SK-N-MC (cell line): ENCODE results near the gene COG5.
"Not testable (repeated sequence)": the region's sequence is repeated elsewhere in the genome, so short reads cannot be mapped to it uniquely, and the experiment has no call there.

ENCODE experiments used
- DNase-seq: peaks from one replicate; pipeline ENCODE4 v3.0.0-alpha.2; 2011; ENCODE audit warnings: low read depth, low spot score
- H3K27ac ChIP-seq: fragments of 200-600 bp; sonication (generic); 2 replicates; pipeline ENCODE4 v1.5.1; 2016; ENCODE audit warnings: mixed run types
- H3K36me3 ChIP-seq: fragments of 200-600 bp; sonication (generic); 2 replicates; pipeline ENCODE4 v1.6.1; 2017; ENCODE audit warnings: antibody characterized with exemption, low read length, mixed read lengths; ENCODE audit not compliant: insufficient read depth
- H3K4me3 ChIP-seq: fragments of 200-600 bp; sonication (generic); 2 replicates; pipeline ENCODE4 v1.5.1; 2016
- H3K9ac ChIP-seq: fragments of 200-600 bp; sonication (generic); 2 replicates; pipeline ENCODE4 v1.8.0; 2017; ENCODE audit warnings: mixed run types, mixed read lengths; ENCODE audit not compliant: insufficient read length
- H3K9me3 ChIP-seq: fragments of 200-600 bp; sonication (generic); 2 replicates; pipeline ENCODE4 v1.6.1; 2017; ENCODE audit warnings: low read depth, mild to moderate bottlenecking, antibody characterized with exemption, low read length, moderate library complexity, mixed read lengths
- EZH2 ChIP-seq: fragments of 200-600 bp; sonication (generic); IDR thresholded peaks from one replicate; pipeline ENCODE4 v1.6.1; 2017; ENCODE audit warnings: antibody characterized with exemption
- FOXP2 ChIP-seq: optimal IDR thresholded peaks from 2 replicates; pipeline ENCODE3; 2011; ENCODE audit warnings: mild to moderate bottlenecking, moderate library complexity; ENCODE audit not compliant: insufficient read depth; ENCODE audit errors: extremely low read length, control extremely low read depth
- POLR2AphosphoS5 ChIP-seq: IDR thresholded peaks from 2 replicates; pipeline ENCODE4 v1.6.1; 2012; ENCODE audit warnings: mild to moderate bottlenecking, low read depth, low read length, borderline replicate concordance

COG5 gene

DNA sequence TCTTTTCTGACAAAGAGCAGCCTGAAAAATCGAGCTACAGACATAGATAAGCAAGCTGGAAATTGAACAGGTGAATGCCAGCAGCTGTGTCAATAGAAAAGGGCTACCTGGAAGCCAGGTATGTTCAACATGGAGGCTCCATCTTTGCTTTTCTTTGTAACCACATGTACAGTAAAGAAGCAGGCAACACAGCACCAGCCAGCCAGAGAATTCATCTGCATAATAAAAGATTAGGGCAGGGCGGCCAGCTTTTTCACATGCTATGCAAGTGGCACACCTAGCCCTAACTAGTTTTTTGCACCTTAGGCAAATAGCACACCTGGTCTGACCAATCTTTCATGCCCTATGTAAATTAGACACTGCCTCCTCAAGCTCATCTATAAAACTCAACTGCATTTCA lies 25.7 kb downstream of the COG5 start:
- Histone ChIP-seq H3K4me3 (no peak overlapping the region), H3K9me3 (no peaks in the 10 kb centered on the region), H3K36me3 (peaks cover 20% of the 10 kb centered on the region), H3K9ac (no peak overlapping the region), H3K27ac (no peak overlapping the region)
- DNase-seq = no peak
- no peak for TF ChIP-seq EZH2
- no peak for TF ChIP-seq POLR2AphosphoS5
- no peak for TF ChIP-seq FOXP2

GRCh38 chr7:107537228-107537627 lies 26.5 kb downstream of the COG5 start:
- H3K9ac ChIP-seq, DNase-seq, H3K4me3 ChIP-seq, H3K9me3 ChIP-seq, H3K27ac ChIP-seq: not testable (repeated sequence)
- H3K36me3 ChIP-seq = peaks cover 13% of the 10 kb centered on the region

DNA sequence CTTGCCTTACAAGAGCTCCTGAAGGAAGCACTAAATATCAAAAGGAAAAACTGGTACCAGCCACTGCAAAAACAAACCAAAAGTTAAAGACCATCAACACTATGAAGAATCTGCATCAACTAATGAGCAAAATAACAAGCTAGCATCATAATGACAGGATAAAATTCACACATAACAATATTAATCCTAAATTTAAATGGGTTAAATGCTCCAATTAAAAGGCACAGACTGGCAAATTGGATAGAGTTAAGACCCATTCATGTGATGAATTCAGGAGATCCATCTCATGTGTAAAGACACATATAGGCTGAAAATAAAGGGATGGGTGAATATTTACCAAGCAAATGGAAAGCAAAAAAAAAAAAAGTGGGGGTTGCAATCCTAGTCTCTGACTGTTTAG lies 29.6 kb downstream of the COG5 start:
- DNase-seq = no peak
- Histone ChIP-seq H3K9ac (no peak overlapping the region), H3K9me3 (no peaks in the 10 kb centered on the region), H3K4me3 (no peak overlapping the region), H3K36me3 (peaks cover 11% of the 10 kb centered on the region; the same call in 1 of the 2 replicates), H3K27ac (no peak overlapping the region)
- TF ChIP-seq FOXP2 = no peak
- no peak for TF ChIP-seq EZH2
- no peak for TF ChIP-seq POLR2AphosphoS5

GRCh38 chr7:107530751-107531150 lies 33.0 kb downstream of the COG5 start:
- no peak for DNase-seq
- Histone ChIP-seq H3K27ac (no peak overlapping the region), H3K4me3 (no peak overlapping the region), H3K9ac (no peak overlapping the region), H3K9me3 (no peaks in the 10 kb centered on the region), H3K36me3 (no peaks in the 10 kb centered on the region)
- TF ChIP-seq POLR2AphosphoS5 = no peak
- TF ChIP-seq EZH2 = no peak

DNA sequence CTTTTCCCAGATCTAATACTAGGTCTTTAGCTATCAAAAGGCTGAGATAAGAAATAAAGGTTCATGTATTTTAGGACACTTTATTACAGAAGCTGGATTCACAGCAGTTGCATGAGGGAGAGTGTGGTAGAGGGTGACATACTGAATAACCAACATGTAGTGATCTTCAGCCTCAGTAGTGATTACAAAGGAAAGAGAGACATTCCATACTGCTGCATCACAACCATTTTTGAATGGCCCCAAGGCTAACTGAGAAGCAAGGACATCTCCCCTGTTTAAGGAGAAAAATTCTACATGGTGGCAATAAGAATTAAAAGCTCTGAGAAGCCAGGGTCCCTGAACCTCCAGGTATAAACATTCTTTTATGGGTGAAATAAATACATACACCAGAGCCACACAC lies 35.3 kb downstream of the COG5 start:
- DNase-seq = no peak
- Histone ChIP-seq H3K9me3 (no peaks in the 10 kb centered on the region), H3K27ac (no peak overlapping the region), H3K4me3 (no peak overlapping the region), H3K36me3 (no peaks in the 10 kb centered on the region), H3K9ac (no peak overlapping the region)
- TF ChIP-seq EZH2 (no peak), FOXP2 (no peak), POLR2AphosphoS5 (no peak)

- no peak for DNase-seq
- no peaks in the 10 kb centered on the region; the same call in 1 of the 2 replicates for H3K36me3 ChIP-seq
- no peak overlapping the region for H3K9ac ChIP-seq
- H3K4me3 ChIP-seq = no peak overlapping the region
- no peaks in the 10 kb centered on the region for H3K9me3 ChIP-seq
- H3K27ac ChIP-seq = no peak overlapping the region
- TF ChIP-seq FOXP2 = no peak
- TF ChIP-seq POLR2AphosphoS5 = no peak
Measured at GRCh38 chr7:107527196-107527595, 36.5 kb downstream of the COG5 start.

- Histone ChIP-seq H3K36me3 (no peaks in the 10 kb centered on the region; the same call in 1 of the 2 replicates), H3K27ac (no peak overlapping the region), H3K9me3 (no peaks in the 10 kb centered on the region), H3K9ac (no peak overlapping the region), H3K4me3 (no peak overlapping the region)
- TF ChIP-seq EZH2 (no peak), POLR2AphosphoS5 (no peak), FOXP2 (no peak)
- no peak for DNase-seq
Measured at GRCh38 chr7:107526672-107527071, 37.0 kb downstream of the COG5 start.

DNA sequence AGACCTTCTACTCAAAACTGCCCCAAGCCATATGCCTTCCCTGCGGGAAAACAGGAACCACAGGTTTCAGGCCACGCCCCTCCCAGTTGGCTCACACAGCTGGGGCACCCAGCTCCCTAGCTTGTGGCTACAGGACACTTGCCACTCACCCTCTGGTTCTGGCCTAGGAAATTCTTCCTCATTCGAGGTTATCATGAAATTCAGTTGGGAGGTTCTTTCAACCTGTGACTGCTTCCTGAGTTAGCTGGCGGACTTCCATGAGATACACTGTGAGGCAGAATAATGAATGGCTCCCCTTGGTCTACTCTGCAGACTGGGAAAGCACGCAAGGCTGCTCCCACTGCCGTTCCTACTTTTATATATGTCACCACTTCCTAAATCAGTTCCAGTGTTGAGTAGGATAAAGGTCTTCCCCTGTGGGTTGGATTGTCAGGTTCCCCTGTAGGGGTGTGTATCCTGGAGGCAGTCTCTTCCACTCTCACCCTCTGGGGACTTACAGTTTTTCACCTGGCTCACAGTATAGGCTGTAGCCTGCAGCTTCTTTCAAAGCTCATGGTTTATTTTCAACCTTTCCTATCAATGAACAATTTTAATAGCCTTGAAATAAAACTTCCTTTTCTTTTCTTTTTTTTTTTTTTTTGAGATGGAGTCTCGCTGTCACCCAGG lies 56.9 kb downstream of the COG5 start:
- H3K36me3 ChIP-seq = no peaks in the 10 kb centered on the region; the same call in 1 of the 2 replicates
- H3K27ac ChIP-seq = peak overlapping the region; percentile 37; the same call in 1 of the 2 replicates
- TF ChIP-seq FOXP2 = no peak
- no peak for TF ChIP-seq POLR2AphosphoS5
- TF ChIP-seq EZH2 = no peak
- no peaks in the 10 kb centered on the region for H3K9me3 ChIP-seq
- H3K9ac ChIP-seq = no peak overlapping the region
- peak; percentile 48 for DNase-seq
- H3K4me3 ChIP-seq = peak overlapping the region; percentile 28; the same call in 1 of the 2 replicates

DNA sequence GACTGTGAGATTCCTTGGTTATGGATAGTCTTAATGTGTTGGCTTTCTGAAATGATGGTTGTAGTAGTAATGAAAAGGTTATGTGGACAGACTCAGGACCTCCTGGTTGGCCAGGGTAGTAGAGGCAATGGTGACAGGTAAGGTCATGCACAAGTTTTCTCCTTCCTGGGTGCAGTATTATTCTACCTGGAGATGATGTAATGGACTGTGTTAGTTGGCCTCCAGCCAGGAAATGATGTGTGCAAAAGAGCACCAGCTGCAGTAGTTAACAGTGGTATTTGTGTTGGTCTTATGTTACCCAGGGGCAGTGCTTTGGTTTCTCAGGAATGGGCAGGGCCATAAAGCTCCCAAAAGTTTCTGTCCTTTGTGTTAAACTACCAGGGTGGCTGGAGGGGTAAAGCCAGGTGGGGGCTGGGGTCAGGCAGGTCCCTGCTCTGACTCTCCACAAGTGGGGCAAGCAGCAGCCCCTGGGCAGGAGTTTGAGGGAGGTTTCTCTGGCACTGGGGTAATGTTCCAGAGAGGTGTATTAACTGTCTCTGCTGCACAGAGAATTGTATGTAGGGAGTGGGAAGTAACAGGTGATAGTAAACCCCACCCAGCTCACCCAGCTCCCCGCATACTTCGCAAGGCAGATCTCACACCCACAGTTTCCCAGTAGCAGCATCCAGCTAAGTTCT lies 57.6 kb downstream of the COG5 start:
- peak overlapping the region; percentile 28; the same call in 1 of the 2 replicates for H3K4me3 ChIP-seq
- H3K27ac ChIP-seq = 0 out of 2 replicates have a peak overlapping the region, but pooled peaks have one; percentile 37

More for the DNA sequence above, 57.6 kb downstream of the COG5 start:
- Histone ChIP-seq H3K36me3 (no peaks in the 10 kb centered on the region; the same call in 1 of the 2 replicates), H3K9ac (no peak overlapping the region), H3K9me3 (no peaks in the 10 kb centered on the region)
- DNase-seq = peak; percentile 5
- no peak for TF ChIP-seq POLR2AphosphoS5
- TF ChIP-seq EZH2 = no peak
- TF ChIP-seq FOXP2 = no peak
